ENCODE measurements around the gene LASP1.

LASP1 gene

GRCh38 chr17:38886643-38887010, 16.8 kb downstream of the LASP1 start:
- no peak for DNase-seq (ENCODE audit: low spot score)

GRCh38 chr17:38888842-38889241, 19.0 kb downstream of the LASP1 start:
- DNase-seq (ENCODE audit: low spot score): no peak

GRCh38 chr17:38889745-38890409, 20.0 kb downstream of the LASP1 start:
- DNase-seq (ENCODE audit: low spot score): no peak

- DNase-seq (ENCODE audit: low spot score): no peak
Measured at GRCh38 chr17:38890410-38890746, 20.5 kb downstream of the LASP1 start.

- no peak for DNase-seq (ENCODE audit: low spot score)
Measured at GRCh38 chr17:38891441-38891840, 21.6 kb downstream of the LASP1 start.

- no peak for DNase-seq (ENCODE audit: low spot score)
Measured at GRCh38 chr17:38892083-38892482, 22.2 kb downstream of the LASP1 start.

GRCh38 chr17:38892620-38893019, 22.8 kb downstream of the LASP1 start:
- DNase-seq (ENCODE audit: low spot score): no peak

- no peak for DNase-seq (ENCODE audit: low spot score)
Measured at GRCh38 chr17:38893113-38893512, 23.3 kb downstream of the LASP1 start.

- DNase-seq (ENCODE audit: low spot score): no peak
Measured at GRCh38 chr17:38893607-38894006, 23.7 kb downstream of the LASP1 start.

GRCh38 chr17:38894276-38894675, 24.4 kb downstream of the LASP1 start:
- no peak for DNase-seq (ENCODE audit: low spot score)

GRCh38 chr17:38896346-38896954, 26.6 kb downstream of the LASP1 start:
- DNase-seq (ENCODE audit: low spot score): no peak

GRCh38 chr17:38897176-38897575, 27.3 kb downstream of the LASP1 start:
- no peak for DNase-seq (ENCODE audit: low spot score)

- DNase-seq (ENCODE audit: low spot score): no peak
Measured at GRCh38 chr17:38897671-38898290, 27.9 kb downstream of the LASP1 start.

GRCh38 chr17:38898291-38898679, 28.4 kb downstream of the LASP1 start:
- no peak for DNase-seq (ENCODE audit: low spot score)

- DNase-seq (ENCODE audit: low spot score): no peak
Measured at GRCh38 chr17:38898812-38899348, 29.0 kb downstream of the LASP1 start.

- DNase-seq (ENCODE audit: low spot score): no peak
Measured at GRCh38 chr17:38899421-38899820, 29.6 kb downstream of the LASP1 start.

GRCh38 chr17:38900978-38901656, 31.3 kb downstream of the LASP1 start:
- DNase-seq (ENCODE audit: low spot score): no peak

GRCh38 chr17:38903404-38903803, 33.5 kb downstream of the LASP1 start:
- DNase-seq (ENCODE audit: low spot score): no peak

GRCh38 chr17:38904892-38905291, 35.0 kb downstream of the LASP1 start:
- DNase-seq (ENCODE audit: low spot score): no peak

- DNase-seq (ENCODE audit: low spot score): no peak
Measured at GRCh38 chr17:38905375-38905774, 35.5 kb downstream of the LASP1 start.

- no peak for DNase-seq (ENCODE audit: low spot score)
Measured at GRCh38 chr17:38906460-38907228, 36.8 kb downstream of the LASP1 start.

All from left forelimb (tissue), 1 donor.